Gastrocnemius medialis (tissue), 4 donors: ENCODE measurements around the gene TNRC6A. TPM values are rescaled to one million over a fixed set of nuclear protein-coding genes. Genes with fewer than 3 reads are reported as not detected.

ENCODE experiments used
- ATAC-seq, 2 donors: fragments of 150-250 bp; one replicate each; pipeline ENCODE4 v1.9.1; 2016
- DNase-seq, 2 donors: peaks; one replicate each; pipeline ENCODE4 v3.0.0-alpha.2; 2019
- H3K27ac ChIP-seq, 4 donors: fragments of 200-600 bp; sonication (generic); 1 replicate in 1 of 4; 2 replicates in 3 of 4; pipeline ENCODE4 v1.5.1; 2016 to 2018; ENCODE audit warnings: mild to moderate bottlenecking in 2 of 4, moderate library complexity in 1 of 4
- H3K27me3 ChIP-seq, 3 donors: fragments of 200-600 bp; sonication (generic) in 2 of 3; 1 replicate in 1 of 3; 2 replicates in 2 of 3; pipeline versions ENCODE4 v1.5.1 to v1.6.0; 2016 to 2019; ENCODE audit warnings: mild to moderate bottlenecking in 1 of 3, moderate library complexity in 1 of 3
- H3K36me3 ChIP-seq, 2 donors: fragments of 200-600 bp; sonication (generic) in 1 of 2; one replicate each; pipeline ENCODE4 v1.5.1; 2017 to 2018
- H3K4me1 ChIP-seq, 2 donors: fragments of 200-600 bp; sonication (generic) in 1 of 2; one replicate each; pipeline ENCODE4 v1.5.1; 2016 to 2017; ENCODE audit warnings: mild to moderate bottlenecking in 2 of 2
- H3K4me3 ChIP-seq, 4 donors: fragments of 200-600 bp; sonication (generic) in 3 of 4; 1 replicate in 1 of 4; 2 replicates in 3 of 4; pipeline ENCODE4 v1.5.1; 2016 to 2019; ENCODE audit warnings: mild to moderate bottlenecking in 2 of 4
- H3K9me3 ChIP-seq, 3 donors: fragments of 200-600 bp; sonication (generic) in 2 of 3; 1 replicate in 1 of 3; 2 replicates in 2 of 3; pipeline ENCODE4 v1.5.1; 2016 to 2019
- POLR2A ChIP-seq, 2 donors: fragments of 450-650 bp; IDR thresholded peaks; one replicate each; pipeline ENCODE4 v1.6.1; 2017; ENCODE audit warnings: antibody characterized with exemption in 2 of 2, mild to moderate bottlenecking in 2 of 2, moderate library complexity in 2 of 2
- in situ Hi-C, 4 donors: fragments of 200-750 bp; cut with MboI; loops; one replicate each; pipeline versions ENCODE4 v1.15.0 to v1.8.0; 2017; ENCODE audit warnings: low sequenced_read_pairs in 4 of 4
- intact Hi-C: fragments of 100-400 bp; cut with DNase I; formaldehyde crosslinking; loops from one replicate; pipeline ENCODE4 v1.15.1; 2023; ENCODE audit warnings: low total_unique reads
- total RNA-seq, 4 donors: library from RNA; depleted of rRNA; stranded (reverse); fragments of >200 nt; gene quantifications; one replicate each; pipeline versions ENCODE4 v1.1.0 to v1.2.3, GENCODE V29; 2016
- TF ChIP-seq, protein P1 (sequence below), 5 experiments: fragments of 450-650 bp in 3 of 5; fragments of 200-600 bp in 2 of 5; sonication (generic) in 2 of 5; IDR thresholded peaks in 4 of 5; conservative IDR thresholded peaks in 1 of 5; 1 replicate in 4 of 5; 2 replicates in 1 of 5; pipeline ENCODE4 v1.5.1; 2016 to 2019; ENCODE audit warnings: antibody characterized with exemption in 5 of 5, mild to moderate bottlenecking in 3 of 5, moderate library complexity in 3 of 5

Gene TNRC6A
- total RNA-seq, 4 donors from 2014 or later: 16.9 to 26.0 (median 23.1) TPM

GRCh38 chr16:24869033-24869432 is 139.6 kb downstream of the TNRC6A start:
- H3K9me3 ChIP-seq: no peaks in the 10 kb centered on the region
- H3K4me3 ChIP-seq: no peak overlapping the region
- no peaks in the 10 kb centered on the region for H3K36me3 ChIP-seq
- intact Hi-C loops: no loop called here
- no peak for ATAC-seq
- no peak overlapping the region for H3K27ac ChIP-seq
- TF ChIP-seq, protein P1, sequence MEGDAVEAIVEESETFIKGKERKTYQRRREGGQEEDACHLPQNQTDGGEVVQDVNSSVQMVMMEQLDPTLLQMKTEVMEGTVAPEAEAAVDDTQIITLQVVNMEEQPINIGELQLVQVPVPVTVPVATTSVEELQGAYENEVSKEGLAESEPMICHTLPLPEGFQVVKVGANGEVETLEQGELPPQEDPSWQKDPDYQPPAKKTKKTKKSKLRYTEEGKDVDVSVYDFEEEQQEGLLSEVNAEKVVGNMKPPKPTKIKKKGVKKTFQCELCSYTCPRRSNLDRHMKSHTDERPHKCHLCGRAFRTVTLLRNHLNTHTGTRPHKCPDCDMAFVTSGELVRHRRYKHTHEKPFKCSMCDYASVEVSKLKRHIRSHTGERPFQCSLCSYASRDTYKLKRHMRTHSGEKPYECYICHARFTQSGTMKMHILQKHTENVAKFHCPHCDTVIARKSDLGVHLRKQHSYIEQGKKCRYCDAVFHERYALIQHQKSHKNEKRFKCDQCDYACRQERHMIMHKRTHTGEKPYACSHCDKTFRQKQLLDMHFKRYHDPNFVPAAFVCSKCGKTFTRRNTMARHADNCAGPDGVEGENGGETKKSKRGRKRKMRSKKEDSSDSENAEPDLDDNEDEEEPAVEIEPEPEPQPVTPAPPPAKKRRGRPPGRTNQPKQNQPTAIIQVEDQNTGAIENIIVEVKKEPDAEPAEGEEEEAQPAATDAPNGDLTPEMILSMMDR (IDR thresholded peaks at IDR 0.05 in 4 of 5, conservative IDR thresholded peaks at IDR 0.05 in 1 of 5): no peak
- TF ChIP-seq POLR2A (IDR thresholded peaks at IDR 0.05): no peak
- no peak for DNase-seq
- H3K27me3 ChIP-seq: no peaks in the 10 kb centered on the region
- in situ Hi-C loops: no loop called here
- H3K4me1 ChIP-seq: no peaks in the 10 kb centered on the region

GRCh38 chr16:24871891-24872290 is 142.4 kb downstream of the TNRC6A start:
- H3K36me3 ChIP-seq: no peaks in the 10 kb centered on the region
- no peaks in the 10 kb centered on the region for H3K9me3 ChIP-seq
- no peak for DNase-seq
- no peak for TF ChIP-seq POLR2A (IDR thresholded peaks at IDR 0.05)
- TF ChIP-seq, protein P1 (IDR thresholded peaks at IDR 0.05 in 4 of 5, conservative IDR thresholded peaks at IDR 0.05 in 1 of 5): no peak
- in situ Hi-C loops (no loop called here), intact Hi-C loops (no loop called here)
- H3K27ac ChIP-seq: no peak overlapping the region
- no peak overlapping the region for H3K4me3 ChIP-seq
- no peak for ATAC-seq
- no peaks in the 10 kb centered on the region for H3K4me1 ChIP-seq
- no peaks in the 10 kb centered on the region for H3K27me3 ChIP-seq

DNA sequence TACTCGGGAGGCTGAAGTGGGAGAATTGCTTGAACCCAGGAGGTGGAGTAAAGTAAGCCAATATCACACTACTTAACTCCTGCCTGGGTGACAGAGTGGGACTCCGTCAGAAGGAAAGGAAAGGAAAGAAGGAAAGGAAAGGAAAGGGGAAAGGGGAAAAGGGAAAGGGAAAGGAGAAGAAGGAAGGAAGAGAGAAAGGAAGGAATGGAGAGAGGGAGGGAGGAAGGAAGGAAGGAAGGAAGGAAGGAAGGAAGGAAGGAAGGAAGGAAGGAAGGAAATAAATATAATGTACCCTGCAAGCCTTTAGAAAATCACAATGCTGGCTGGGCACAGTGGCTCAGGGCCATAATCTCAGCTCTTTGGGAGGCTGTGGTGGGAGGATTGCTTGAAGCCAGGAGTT is 143.6 kb downstream of the TNRC6A start:
- H3K27me3 ChIP-seq: no peaks in the 10 kb centered on the region
- TF ChIP-seq, protein P1 (IDR thresholded peaks at IDR 0.05 in 4 of 5, conservative IDR thresholded peaks at IDR 0.05 in 1 of 5): no peak
- TF ChIP-seq POLR2A (IDR thresholded peaks at IDR 0.05): no peak
- H3K9me3 ChIP-seq: no peaks in the 10 kb centered on the region
- DNase-seq: no peak
- in situ Hi-C loops (no loop called here), intact Hi-C loops (no loop called here)
- H3K36me3 ChIP-seq: no peaks in the 10 kb centered on the region
- no peaks in the 10 kb centered on the region for H3K4me1 ChIP-seq
- H3K4me3 ChIP-seq: no peak overlapping the region
- H3K27ac ChIP-seq: no peak overlapping the region
- no peak for ATAC-seq

DNA sequence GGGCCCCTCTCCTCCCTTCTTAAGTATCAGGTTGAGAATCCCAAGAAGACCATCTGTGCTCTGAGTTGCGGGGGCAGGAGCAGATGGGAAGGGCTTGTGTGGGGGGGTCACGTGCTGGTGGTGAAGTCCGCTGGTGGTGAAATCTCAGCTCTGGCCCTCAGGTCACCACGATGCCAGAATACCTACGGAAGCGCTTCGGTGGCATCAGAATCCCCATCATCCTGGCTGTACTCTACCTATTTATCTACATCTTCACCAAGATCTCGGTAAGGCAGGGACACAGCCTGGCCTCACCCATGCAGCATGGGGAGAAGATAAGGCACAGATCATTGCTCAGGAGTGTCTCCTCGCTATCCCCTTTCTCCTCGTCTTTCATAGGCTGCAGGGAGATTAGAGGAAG is 146.0 kb downstream of the TNRC6A start:
- DNase-seq (no peak), ATAC-seq (no peak)
- H3K9me3 ChIP-seq: no peaks in the 10 kb centered on the region
- H3K36me3 ChIP-seq: no peaks in the 10 kb centered on the region
- TF ChIP-seq, protein P1 (IDR thresholded peaks at IDR 0.05 in 4 of 5, conservative IDR thresholded peaks at IDR 0.05 in 1 of 5): no peak
- no peak for TF ChIP-seq POLR2A (IDR thresholded peaks at IDR 0.05)
- intact Hi-C loops (no loop called here), in situ Hi-C loops (no loop called here)
- H3K27ac ChIP-seq: no peak overlapping the region
- no peaks in the 10 kb centered on the region for H3K27me3 ChIP-seq
- H3K4me3 ChIP-seq: no peak overlapping the region
- H3K4me1 ChIP-seq: no peaks in the 10 kb centered on the region

Other genes starting within 250 kb of the TNRC6A start
- 10 to 100 TPM; 33.3 to 57.1 (median 47.8) TPM for gene RBBP6, start 190.1 kb upstream of the TNRC6A start, total RNA-seq
- under 1 TPM in 2 of 4 donors, not detected in 2; 0.20 to 0.66 TPM for gene SLC5A11, start 116.3 kb downstream of the TNRC6A start, total RNA-seq